HG03196 (cell line): ENCODE measurements around the gene ZDHHC4.
"Not testable (repeated sequence)": the region's sequence is repeated elsewhere in the genome, so short reads cannot be mapped to it uniquely, and the experiment has no call there.

Experiments used
- ATAC-seq: cut with Tn5 transposase; IDR thresholded peaks from one replicate; pipeline ENCODE4 v1.9.1; 2021; ENCODE audit not compliant: unreplicated experiment

Gene ZDHHC4

DNA sequence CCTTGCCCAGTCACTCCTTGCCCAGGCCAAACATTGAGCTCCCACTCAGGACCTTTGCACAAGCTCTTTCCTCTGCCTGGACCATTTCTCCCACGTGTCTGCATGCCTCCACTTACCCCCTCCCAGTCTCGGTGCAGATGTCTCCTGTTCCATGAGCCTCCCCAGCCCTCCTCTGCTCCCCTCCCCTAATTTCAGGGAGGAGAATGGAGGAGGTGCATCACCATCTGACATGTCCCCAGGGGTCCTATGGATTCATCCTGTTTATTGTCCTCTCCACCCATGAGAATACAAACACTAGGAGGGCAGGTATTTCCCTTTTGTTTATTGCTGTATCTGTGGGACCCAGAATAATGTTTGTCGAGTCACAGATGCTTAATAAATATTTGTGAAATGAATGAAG, 17.4 kb upstream of the ZDHHC4 start:
- ATAC-seq, result no peak

DNA sequence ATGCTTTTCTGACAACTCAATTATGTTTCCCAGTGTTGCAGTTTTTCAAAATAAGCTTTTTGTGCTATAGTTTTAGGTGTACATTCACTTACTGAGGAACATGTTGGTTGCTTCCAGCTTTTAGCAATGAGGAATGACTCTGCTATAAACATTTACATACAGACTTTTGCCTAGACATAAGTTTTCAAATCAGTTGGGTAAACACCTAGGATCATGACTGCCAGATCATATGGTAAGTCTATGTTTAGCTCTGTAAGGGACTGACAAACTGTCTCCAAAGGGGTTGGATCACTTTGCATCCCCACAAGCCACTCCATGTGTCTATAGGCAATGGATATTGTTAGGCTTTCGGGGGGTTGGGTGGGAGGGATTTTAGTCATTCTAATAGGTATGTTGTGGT, 15.1 kb upstream of the ZDHHC4 start:
- ATAC-seq, result no peak

DNA sequence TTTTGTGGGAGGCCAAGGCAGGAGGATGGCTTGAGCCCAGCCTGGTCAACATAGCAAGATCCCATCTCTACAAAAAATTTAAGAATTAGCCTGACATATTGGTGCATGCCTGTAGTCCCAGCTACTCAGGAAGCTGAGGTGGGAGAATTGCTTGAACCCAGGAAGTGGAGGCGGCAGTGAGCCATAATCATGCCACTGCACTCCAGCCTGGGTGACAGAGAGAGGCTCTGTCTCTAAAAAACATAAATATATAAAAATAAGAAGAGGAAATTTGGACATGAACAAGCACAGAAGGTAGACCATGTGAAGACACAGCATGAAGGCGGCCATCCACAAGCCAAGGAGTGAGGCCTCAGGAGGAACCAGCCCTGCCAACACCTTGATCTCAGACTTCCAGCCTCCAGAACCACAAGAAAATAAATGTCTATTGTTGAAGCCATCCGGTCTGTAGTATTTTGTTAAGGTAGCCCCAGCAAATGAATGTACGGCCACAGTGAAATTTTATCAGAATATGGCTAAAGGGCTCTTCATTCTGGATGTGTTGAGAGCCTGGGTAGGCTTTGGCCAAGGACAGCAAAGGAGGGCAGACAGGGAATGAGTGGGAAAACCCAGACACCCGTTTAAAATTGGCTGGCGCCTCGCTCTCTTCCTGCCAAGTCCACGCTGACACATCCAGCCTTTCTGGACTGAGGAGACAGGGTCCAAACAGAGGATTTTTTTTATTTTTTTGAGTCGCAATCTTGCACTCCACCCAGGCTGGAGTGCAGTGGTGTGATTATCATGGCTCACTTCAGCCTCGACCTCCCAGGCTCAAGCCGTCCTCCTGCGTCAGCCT, 13.1 kb upstream of the ZDHHC4 start:
- ATAC-seq, result no peak

DNA sequence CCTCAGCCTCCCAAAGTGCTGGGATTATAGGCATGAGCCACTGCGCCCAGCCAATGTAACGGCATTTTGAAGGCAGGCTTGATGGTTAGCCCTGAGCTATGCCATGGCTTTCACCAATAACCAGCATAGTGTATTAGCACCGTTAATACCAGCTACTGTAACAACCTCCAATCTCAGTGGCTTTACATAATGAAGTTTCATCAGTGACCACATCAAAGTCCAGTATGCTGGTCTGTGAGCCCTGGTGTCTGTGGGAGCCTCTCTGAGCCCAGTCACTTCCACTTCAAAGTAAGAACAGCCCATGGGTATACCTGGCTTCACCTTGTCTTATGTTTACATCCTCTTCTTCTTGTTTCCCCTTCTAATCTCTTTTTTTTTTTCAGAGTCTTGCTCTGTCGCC, 11.6 kb upstream of the ZDHHC4 start:
- ATAC-seq, result no peak

DNA sequence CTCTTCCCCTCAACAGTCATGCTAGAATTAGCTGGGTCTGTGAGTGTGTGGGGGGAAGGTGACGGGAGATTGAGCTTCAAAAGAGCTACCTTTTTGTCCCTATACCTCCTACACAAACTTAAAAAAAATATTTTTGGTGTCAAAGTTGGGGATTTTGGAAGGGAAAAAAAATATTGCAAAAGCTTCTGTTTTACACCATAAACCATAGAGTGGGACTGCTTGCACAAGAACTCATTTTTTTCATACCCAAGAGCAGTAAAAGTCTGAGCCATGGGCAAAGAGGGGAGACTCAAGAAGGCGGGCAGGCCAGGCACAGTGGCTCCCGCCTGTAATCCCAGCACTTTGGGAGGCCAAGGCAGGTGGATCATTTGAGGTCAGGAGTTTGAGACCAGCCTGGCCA, 9.4 kb upstream of the ZDHHC4 start:
- no peak for ATAC-seq

DNA sequence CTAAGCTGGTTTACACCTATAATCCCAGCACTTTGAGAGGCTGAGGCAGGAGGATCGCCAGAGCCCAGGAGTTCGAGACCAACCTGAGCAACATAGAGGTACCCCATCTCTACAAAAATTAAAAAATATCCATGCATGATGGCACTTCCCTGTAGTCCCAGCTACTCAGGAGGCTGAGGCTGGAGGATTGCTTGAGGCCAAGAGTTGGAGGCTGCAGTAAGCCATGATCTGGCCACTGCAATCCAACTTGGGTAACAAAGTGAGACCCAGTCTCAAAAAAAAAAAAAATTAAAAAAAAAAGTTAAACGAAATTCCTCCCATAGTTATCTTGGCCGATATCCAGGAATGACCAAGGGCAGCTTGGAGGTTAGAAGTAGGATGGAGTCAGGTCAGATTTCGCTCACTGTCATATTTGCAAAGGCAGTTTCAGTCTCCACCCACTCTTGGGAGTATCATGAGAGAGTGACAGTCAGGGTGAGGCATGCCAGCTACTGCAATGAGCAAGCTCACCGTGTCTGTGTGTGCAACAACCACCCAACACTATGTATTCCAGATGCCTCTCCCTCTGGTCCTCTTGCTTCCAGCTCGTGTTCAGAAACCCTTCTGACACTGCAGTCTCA, 6.0 kb upstream of the ZDHHC4 start:
- no peak for ATAC-seq

DNA sequence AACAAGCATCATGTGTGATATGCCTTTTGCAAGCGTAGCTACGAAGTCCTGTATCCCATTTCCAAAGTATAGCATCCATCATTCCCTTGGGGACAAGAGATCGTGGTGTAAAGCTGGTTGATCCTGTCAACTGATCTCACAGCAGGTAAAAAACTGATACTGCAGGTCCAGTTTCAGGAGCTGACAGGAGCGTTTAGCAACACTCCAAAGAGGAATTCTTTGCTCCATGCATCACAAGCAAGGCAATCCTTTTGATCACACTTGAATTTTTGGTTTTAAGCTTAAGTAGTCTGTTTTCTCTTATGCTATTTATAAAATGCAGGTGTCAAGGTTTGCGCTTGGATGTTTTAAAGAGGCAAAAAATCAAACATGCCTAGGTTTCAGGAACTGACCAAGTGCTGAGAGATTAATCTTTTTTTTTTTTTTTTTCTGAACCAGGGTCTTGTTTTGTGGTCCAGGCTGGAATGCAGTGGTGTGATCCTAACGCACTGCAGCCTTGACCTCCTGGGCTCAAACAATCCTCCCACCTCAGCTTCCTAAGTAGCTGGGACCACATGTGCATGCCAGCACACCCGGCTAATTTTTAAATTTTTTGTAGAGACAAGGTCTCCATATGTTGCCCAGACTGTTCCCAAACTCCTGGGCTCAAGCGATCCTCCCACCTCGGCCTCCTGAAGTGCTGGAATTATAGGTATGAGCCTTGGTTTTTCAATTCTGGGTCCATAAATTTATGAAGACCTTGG, 1.8 kb upstream of the ZDHHC4 start:
- ATAC-seq, result no peak

DNA sequence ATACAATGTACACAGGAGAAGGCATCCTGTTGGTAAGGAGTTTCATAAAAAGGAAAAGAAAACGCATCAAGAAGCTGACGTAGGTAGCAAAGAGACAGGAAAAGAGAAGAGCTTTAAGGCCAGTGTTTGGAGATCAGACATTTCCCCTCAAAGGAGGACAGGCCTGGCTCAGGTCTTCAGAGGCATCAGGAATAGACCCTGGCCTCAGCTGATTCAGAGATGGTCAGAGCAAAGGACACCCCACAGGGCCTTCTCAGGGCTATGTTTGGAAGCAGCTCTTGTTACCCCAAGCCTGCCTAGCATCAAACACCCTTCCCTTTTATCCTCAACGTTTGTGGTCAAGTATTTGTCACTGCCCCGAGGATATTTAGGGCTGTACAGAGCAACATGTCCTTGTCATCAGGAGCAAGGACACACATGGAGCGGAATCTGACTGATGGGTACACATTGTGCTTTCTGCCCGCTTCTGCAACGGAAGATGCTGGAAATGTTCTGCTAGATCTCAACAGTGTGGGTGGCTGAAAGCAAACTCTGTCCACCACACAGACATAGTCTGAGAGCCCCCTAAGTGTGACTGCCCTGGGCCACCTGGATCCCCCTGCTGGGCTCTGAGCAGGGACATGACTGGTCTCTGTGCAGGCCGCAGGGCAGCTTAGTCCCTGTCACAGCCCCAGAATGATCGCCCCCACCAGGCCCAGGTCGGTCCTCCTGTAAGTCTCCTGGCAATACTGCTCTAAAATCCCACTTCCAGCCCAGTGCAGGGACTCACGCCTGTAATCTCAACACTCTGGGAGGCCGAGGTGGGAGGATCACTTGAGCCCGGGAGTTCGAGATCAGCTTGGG, 1.0 kb upstream of the ZDHHC4 start:
- ATAC-seq, result no peak

DNA sequence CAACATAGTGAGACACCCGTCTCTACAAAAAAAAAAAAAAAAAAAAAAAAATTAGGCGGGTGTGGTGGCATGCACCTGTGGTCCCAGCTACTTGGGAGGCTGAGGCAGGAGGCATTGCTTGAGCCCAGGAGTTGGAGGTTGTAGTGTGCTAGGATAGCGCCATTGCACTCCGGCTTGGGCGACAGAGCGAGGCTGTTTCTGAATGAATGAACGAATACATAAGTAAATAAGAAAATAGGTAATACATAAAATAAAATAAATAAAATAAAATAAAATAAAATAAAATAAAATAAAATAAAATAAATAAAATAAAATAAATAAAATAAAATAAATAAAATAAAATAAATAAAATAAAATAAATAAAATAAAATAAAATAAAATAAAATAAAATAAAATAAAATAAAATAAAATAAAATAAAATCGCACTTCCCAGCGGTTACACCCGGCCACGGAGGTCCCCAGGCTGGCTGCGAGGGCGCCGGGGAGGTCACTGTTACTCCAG, 336 bp upstream of the ZDHHC4 start:
- ATAC-seq, result not testable (repeated sequence)

DNA sequence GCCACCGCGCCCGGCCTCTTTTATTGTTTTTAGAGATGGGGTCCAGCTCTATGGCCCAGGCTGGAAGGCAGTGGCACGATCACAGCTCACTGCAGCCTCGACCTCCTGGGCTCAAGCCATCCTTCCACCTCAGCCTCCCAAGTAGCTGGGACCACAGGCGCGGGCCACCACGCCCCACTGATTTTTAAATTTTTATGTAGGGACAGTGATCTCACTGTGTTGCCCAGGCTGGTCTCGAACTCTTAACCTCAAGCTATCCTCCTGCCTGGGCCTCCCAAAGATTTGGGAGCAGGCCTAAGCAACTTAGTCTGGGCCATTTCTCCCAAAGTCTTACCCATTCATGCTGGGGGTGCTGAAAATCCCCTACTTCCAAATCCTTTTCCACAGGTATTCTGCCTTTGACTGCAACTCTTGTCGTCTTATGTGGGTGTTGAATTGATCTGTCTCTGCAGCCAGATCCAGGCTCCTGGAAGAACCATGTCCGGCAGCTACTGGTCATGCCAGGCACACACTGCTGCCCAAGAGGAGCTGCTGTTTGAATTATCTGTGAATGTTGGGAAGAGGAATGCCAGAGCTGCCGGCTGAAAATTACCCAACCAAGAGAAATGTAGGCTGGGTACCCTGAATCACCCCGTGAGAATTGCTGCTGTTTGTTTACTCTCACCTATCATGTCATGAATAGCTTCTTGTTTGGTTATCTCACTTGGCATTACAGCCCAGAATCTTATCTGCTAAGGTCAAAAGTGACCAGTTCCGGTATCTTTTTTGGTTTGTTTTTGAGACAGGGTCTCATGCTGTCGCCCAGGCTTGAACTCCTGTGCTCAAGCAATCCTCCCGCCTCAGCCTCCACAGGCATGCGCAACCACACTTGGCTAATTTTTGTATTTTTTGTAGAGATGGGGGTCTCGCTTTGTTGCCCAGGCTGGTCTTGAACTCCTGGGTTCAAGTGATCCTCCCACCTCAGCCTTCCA, 1.1 kb downstream of the ZDHHC4 start:
- no peak for ATAC-seq

DNA sequence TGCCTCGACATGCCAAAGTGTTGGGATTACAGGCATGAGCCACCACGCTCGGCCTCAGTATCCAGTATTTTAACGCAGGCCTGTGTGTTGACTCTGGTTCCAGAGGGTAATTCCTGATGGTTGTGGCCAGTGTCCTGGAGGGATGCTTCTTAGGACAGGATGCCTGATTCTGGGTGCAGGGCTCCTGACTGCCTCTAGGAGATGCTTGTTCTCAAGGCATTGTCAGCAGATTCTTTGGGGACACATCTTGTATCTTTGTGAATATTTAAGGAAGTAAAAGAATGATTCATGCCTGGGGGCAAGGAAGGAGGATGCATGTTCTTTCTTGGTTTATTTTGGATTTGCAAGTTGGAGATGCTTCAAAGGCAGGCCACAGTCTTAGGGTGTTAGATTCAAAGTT, 2.2 kb downstream of the ZDHHC4 start:
- no peak for ATAC-seq

DNA sequence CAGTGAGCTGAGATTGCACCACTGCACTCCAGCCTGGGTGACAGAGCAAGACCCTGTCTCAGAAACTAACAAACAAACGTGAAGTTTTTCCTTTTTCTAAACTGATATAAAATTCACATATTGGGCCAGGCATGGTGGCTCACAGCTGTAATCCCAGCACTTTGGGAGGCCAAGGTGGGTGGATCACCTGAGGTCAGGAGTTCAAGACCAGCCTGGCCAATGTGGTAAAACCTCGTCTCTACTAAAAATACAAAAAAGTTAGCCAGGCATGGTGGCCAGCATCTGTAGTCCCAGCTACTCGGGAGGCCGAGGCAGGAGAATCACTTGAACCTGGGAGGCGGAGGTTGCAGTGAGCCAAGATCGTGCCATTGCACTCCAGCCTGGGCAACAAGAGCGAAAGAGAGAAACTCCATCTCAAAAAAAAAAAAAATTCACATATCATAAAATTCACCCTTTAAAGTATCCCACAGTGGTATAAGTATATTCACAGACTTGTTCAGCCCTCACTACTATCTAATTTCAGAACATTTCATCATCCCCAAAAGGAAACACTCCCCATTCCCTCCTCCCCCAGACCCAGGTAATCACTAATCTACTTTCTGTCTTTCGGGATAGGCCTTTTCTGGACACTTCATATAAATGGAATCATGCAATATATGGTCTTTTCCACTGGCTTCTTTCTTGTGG, 8.6 kb downstream of the ZDHHC4 start:
- not testable (repeated sequence) for ATAC-seq

DNA sequence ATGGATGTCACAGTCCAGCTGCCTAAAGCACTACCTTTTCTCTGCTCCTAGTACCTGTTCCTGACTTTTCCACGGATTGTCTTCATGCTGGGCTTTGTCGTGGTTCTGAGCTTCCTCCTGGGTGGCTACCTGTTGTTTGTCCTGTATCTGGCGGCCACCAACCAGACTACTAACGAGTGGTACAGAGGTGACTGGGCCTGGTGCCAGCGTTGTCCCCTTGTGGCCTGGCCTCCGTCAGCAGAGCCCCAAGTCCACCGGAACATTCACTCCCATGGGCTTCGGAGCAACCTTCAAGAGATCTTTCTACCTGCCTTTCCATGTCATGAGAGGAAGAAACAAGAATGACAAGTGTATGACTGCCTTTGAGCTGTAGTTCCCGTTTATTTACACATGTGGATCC, 11.3 kb downstream of the ZDHHC4 start:
- ATAC-seq, result no peak

DNA sequence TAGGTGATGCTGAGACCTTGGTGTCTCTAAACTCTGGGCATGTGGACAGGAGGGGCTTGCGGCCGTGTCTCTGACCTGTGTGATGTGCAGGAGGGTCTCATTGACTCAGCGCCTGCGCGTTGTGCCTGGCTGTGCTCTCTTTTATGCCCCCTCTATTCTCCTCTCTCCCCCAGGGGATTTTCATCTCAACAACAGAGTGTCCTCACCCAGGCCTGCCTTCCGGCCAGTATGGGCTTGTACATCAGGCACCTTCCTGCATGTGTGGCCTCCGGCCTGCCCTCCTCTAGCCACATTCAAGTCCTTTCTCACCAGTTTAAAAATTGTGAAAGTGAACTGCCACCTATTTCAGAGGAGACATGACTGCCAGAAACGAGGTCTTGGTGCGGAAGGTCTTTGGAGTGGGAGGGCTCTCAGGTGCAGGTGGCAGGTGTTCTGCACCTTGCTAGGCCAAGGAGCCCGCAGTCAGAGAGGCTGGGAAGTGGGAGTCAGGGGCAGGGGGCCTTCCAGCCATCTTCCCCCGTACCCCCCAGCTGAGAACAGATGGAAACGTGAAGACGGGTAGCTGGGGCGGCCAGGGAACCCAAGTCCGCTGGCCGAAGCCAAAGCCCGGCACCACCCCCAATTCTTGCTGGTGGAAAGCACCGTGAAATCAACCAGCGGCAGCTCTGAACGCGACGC, 12.0 kb downstream of the ZDHHC4 start:
- no peak for ATAC-seq

DNA sequence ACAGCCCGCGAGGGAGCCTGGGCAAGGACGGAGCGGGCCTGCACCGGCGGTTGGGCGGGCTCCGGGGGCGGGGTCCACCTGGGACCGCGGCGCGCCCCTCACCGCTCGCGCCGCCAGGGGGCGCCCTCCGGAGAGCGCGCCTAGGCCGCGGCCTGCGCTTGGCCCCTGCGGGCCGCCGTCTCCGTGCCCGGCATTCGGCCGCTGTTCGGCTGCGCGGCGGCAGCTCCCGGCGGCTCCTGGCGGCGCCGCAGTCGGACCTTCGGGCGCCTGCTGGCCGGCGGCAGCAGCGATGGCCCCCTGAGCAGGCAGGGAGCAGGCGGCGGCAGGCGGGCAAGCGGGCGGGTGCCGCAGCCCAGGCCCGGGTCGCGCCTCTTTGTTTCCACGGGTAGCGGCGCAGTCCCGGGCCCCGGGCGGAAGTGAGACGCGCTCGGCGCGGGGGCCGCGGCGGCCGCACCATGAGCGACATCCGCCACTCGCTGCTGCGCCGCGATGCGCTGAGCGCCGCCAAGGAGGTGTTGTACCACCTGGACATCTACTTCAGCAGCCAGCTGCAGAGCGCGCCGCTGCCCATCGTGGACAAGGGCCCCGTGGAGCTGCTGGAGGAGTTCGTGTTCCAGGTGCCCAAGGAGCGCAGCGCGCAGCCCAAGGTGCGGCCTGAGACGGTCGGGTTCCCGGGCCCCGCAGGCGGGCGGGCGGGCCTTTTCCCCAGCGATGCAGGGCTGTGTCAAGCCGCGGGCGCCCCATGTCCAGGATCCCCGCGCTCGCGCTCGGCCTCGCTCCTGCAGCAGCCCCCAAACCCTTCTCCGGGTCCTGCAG, 12.8 kb downstream of the ZDHHC4 start, which contains the start of gene INTS15:
TSS of gene INTS15 (plus strand) at position 193 of the 816 bp plus-strand sequence. CDS start at position 456, 263 bp downstream.
- ATAC-seq, result peak; percentile 80

DNA sequence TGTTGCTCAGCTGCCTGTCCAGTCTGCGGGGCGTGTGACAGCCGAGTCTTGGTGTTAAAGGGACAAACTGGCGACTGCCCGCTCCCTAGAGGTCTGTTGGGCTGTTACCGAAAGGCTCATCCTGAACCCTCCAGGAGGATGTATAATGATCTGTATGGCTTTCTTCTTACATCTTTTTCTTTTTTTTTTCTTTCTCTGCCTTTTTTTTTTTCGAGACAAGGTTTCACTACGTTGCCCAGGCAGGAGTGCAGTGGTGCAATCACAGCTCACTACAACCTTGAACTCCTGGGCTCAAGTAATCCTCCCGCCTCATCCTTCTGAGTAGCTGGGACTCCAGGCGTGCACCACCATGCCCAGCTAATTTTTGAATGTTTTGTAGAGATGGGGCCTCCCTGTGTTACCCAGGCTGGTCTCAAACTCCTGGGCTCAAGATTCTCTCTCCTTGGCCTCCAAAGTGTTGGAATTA, 13.4 kb downstream of the ZDHHC4 start:
- no peak for ATAC-seq

DNA sequence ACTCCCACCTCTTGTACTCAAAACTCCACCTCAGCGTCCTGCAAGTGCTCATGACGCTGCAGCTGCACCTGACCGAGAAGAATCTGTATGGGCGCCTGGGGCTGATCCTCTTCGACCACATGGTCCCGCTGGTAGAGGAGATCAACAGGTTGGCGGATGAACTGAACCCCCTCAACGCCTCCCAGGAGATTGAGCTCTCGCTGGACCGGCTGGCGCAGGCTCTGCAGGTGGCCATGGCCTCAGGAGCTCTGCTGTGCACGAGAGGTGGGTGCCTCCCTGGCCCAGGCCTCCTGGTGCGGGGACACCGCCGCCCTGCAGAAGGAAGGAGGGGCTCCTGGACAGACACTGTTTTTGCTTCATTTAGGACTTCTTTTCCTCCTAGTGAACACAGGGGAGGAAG, 22.8 kb downstream of the ZDHHC4 start:
- ATAC-seq, result no peak
